Thyroid gland (tissue), 4 donors: ENCODE data around the gene RANBP10.

Source experiments
- POLR2A ChIP-seq, 2 donors: fragments of 450-650 bp; IDR thresholded peaks; one replicate each; pipeline ENCODE4 v1.6.1; 2017; ENCODE audit warnings: antibody characterized with exemption in 2 of 2, mild to moderate bottlenecking in 2 of 2, moderate library complexity in 1 of 2
- TF ChIP-seq, protein P1 (sequence below), 6 experiments: fragments of 200-600 bp in 3 of 6; fragments of 450-650 bp in 3 of 6; sonication (generic) in 3 of 6; IDR thresholded peaks; one replicate each; pipeline ENCODE4 v1.5.1; 2016 to 2019; ENCODE audit warnings: antibody characterized with exemption in 6 of 6, mild to moderate bottlenecking in 2 of 6, inconsistent platforms in 1 of 6, moderate library complexity in 1 of 6

DNA sequence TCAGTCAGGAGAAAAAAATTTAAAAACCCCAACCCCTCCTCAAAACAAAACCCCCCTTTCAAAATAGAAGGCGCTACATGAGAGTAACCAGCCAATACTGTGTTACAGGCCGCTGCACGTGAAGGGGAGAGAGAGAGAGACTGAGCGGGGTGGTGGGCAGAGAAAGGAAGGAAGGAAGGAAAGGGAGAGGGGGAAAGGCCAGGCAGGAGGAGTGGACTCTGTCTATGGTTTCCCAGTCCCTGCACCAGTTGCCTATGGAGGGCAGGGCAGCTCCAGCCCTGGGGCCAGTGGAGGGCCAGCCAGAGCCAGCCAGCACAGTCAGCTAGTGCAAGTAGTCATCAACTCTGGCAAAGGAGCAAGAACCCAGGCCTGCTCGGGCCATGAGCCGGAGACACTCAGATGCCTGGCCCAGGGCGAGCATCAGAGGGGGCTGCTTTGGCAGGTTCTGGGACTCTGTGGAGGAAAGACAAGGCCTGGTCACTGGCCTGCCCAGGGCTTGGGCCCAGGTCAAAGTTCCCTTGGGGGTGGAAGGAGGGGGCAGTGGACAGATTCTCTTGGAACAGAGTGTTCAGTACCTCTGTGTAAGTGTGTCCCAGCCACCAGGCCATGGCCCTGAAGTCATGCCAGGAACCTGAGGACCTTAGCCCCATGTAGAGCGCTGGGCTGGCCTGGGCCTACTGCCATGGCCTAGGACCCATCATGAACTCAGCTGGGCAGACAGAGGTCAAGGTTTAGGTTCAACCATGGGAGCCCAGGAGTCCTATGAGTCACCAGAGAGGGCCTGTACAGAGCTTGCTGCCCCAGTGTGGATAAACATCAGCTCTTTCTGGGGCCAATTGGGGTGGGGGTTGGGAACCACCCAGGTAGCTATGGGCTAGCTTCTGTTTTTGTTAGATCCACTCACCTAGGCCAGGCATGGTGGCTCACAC, 80.0 kb downstream of the RANBP10 start:
- no peak for TF ChIP-seq POLR2A (IDR thresholded peaks at IDR 0.05)
- TF ChIP-seq, protein P1, sequence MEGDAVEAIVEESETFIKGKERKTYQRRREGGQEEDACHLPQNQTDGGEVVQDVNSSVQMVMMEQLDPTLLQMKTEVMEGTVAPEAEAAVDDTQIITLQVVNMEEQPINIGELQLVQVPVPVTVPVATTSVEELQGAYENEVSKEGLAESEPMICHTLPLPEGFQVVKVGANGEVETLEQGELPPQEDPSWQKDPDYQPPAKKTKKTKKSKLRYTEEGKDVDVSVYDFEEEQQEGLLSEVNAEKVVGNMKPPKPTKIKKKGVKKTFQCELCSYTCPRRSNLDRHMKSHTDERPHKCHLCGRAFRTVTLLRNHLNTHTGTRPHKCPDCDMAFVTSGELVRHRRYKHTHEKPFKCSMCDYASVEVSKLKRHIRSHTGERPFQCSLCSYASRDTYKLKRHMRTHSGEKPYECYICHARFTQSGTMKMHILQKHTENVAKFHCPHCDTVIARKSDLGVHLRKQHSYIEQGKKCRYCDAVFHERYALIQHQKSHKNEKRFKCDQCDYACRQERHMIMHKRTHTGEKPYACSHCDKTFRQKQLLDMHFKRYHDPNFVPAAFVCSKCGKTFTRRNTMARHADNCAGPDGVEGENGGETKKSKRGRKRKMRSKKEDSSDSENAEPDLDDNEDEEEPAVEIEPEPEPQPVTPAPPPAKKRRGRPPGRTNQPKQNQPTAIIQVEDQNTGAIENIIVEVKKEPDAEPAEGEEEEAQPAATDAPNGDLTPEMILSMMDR (IDR thresholded peaks at IDR 0.05): no peak
